C4-2B (cell line): Measurements from ENCODE around the gene CARD18.

Experiments
- ZFX ChIP-seq: fragments of 450-650 bp; IDR thresholded peaks from 2 replicates; pipeline ENCODE4 v1.6.1; 2017
- TF ChIP-seq, protein P1 (sequence below): fragments of 450-650 bp; conservative IDR thresholded peaks from 2 replicates; pipeline ENCODE4 v1.5.1; 2017; ENCODE audit warnings: mild to moderate bottlenecking

DNA sequence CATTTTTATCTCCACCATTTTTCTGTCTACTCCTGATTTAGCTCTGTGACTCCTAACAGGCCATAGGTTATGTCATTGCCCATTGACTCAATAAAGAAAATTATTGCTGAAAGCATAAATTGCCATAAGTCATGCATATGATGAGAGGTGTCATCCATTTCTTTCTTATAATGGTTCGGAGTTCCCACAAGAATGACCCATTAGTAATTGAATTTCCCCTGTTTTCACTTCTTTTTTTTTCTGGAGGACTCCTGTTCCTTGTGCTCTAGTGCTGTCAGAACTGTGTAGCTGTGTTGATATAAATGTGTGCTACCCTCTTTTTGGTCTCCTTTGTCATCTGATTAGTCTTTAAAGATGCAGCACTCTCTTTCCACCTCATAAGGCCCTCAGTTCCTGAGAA is 22.9 kb upstream of the CARD18 start:
- TF ChIP-seq, protein P1, sequence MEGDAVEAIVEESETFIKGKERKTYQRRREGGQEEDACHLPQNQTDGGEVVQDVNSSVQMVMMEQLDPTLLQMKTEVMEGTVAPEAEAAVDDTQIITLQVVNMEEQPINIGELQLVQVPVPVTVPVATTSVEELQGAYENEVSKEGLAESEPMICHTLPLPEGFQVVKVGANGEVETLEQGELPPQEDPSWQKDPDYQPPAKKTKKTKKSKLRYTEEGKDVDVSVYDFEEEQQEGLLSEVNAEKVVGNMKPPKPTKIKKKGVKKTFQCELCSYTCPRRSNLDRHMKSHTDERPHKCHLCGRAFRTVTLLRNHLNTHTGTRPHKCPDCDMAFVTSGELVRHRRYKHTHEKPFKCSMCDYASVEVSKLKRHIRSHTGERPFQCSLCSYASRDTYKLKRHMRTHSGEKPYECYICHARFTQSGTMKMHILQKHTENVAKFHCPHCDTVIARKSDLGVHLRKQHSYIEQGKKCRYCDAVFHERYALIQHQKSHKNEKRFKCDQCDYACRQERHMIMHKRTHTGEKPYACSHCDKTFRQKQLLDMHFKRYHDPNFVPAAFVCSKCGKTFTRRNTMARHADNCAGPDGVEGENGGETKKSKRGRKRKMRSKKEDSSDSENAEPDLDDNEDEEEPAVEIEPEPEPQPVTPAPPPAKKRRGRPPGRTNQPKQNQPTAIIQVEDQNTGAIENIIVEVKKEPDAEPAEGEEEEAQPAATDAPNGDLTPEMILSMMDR: no peak
- no peak for TF ChIP-seq ZFX
